GM12891 (cell line): ENCODE measurements around the gene JPH4.

Experiments used
- POLR2A ChIP-seq: IDR thresholded peaks from 2 replicates; pipeline ENCODE4 v1.6.1; 2011; ENCODE audit warnings: low read depth, low read length, control low read depth
- TAF1 ChIP-seq: IDR thresholded peaks from 2 replicates; pipeline ENCODE4 v1.6.1; 2011; ENCODE audit warnings: low read depth, low read length, control low read depth

- no peak for TF ChIP-seq POLR2A
- TF ChIP-seq TAF1 = no peak
Measured at GRCh38 chr14:23572836-23573235, 5.8 kb downstream of the JPH4 start.
